NCI-H510A (cell line): ENCODE results near the gene NOTO.
"Not testable (repeated sequence)": the region's sequence is repeated elsewhere in the genome, so short reads cannot be mapped to it uniquely, and the experiment has no call there.

ENCODE experiments used
- DNase-seq: peaks from one replicate; lab custom pipeline; 2025; lab: John Stamatoyannopoulos, UW

NOTO gene, protein sequence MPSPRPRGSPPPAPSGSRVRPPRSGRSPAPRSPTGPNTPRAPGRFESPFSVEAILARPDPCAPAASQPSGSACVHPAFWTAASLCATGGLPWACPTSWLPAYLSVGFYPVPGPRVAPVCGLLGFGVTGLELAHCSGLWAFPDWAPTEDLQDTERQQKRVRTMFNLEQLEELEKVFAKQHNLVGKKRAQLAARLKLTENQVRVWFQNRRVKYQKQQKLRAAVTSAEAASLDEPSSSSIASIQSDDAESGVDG

DNA sequence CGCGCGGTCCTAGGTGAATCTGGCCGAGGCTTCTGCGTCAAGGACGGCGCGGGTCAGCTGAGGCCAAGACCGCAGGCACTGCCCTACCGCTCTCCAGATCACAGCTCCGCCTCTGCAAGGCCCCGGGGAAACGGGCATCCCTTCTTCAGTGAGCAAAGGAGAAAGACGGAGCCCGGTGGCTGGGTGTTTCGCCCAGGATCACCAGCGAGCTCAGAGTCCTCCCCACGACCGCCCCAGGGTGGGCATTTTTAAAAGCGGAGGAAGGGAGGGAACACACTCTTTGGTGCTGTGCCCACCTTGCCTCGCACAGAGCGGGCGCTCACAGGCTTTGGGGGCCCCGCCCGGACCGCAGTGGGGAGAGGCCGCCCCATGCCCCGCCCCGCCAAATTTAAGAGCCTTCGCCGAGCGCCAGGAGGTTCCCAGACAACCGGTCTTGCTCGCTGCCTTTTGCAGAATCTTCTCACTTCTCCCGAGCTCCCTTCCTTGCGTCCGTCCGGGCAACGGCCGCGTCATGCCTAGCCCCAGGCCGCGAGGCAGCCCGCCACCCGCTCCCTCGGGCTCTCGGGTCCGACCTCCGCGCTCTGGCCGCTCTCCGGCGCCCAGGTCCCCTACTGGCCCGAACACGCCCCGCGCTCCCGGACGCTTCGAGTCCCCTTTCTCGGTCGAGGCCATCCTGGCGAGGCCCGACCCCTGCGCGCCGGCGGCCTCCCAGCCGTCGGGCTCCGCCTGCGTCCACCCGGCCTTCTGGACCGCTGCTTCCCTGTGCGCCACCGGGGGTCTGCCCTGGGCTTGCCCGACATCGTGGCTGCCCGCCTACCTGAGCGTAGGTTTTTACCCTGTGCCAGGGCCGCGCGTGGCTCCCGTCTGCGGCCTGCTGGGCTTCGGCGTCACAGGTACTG, at the start of gene NOTO:
Gene NOTO (plus strand): TSS at position 419 of the 899 bp plus-strand sequence. CDS start 93 bp downstream, at position 512.
- DNase-seq: no peak

DNA sequence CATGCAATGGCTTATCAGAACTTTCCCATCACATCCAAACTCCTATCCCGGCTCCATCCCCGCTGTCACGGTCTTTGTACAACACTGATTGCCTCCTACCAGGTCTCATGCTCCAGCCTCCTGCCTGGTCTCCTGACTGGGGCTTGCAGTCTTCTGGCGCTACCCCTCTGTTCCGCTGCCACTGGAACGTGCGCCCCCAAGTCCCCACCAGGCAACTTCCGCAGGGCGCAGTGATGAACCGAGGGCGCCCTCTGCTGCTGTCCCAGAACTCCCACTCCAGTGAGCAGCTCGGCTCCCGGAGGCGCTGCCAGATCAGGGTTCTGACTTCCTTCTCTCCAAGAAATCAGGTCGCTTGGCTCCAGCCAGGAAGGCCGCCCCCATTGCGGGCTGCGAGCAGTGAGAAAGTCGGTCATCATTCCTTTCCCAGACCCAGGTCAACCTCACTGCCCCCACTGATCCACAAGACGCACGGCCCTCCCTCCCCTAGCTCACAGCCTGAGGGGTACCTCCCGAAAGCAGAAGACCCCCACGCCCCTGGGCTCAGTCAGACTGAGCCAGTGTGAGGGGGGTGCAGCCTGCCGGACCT, 45.7 kb upstream of the NOTO start:
- peak; percentile 13 for DNase-seq

DNA sequence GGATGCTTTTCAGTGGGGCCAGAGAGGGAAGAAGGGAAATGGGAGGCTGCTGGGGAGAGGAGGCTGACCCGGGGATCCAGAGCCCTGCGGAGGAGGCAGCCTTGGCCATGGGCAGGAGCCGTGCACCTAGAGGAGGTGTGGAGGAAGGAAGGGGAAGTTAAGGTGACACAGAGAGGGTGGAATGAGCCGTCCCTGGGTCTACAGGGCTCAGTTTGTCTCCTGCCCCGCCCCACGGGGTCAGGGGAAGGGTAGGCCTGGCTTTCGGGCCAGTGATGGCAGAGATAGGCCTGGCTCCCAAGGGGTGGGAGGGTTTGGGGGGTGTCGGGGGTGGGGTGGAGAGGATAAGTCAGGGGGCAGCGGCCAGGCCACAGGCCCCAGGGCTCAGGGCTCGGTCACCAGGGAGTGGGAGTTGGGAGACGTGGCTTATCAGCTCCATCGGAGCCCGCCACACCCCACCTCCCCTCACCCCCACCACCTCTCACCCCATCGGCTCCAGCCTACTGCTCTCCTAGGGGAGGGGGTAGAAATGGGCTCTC, 39.5 kb upstream of the NOTO start:
- DNase-seq: no peak

DNA sequence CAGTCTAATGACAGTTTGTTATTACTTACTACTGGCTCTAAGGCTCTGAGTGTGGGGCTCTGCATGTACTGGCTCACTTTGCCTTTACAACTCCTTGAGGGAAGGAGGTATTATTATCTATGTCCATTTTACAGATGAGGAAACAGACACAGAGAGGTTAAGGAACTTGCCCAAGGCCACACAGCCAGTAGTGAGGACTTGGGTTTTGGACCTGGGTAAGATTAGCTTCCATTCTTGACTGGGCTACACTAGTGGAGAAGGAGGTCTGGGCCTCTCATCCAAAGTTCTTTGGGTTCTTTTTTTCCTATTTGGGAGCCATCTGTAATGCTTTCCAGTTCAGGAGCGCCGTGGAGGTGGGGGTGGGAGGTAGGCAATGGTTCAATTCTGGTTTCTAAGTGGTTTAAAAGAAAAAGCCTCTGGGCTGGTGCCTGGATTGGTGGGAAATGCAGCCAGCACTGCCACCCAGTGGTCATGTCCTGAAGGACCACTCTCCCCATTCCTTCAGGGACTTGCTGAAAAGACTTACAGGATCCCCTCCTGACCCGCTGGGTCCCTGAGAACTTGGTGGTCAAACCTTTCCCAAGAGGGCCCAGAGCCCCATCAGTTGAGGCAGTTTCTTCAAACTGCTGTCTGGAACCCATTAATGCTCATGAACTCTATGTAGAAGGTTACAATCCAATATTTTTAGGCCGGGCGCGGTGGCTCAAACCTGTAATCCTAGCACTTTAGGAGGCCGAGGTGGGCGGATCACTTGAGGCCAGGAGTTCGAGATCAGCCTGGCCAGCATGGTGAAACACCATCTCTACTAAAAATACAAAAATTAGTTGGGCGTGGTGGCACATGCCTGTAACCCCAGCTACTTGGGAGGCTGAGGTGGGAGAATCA, 38.6 kb upstream of the NOTO start:
- no peak for DNase-seq

DNA sequence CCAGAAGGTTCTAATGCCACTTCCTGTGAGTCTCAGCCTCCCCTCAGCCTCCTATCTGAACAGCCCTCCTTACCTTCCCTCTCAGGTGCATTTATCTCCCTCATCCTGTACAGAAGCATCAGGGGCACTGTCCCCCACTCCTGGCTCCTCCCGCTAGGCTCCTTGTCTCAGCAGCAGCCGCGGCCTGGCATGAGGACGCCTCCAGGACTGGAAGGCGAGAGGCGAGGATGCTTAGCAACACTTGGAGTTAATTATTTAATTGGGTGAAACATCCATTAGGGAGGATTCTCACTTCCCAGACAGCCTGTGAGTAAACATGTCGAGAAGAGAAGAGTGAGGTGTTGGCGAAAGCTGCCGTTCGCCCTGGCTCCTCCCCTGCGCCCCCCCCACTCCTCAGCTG, 36.4 kb upstream of the NOTO start:
- not testable (repeated sequence) for DNase-seq

DNA sequence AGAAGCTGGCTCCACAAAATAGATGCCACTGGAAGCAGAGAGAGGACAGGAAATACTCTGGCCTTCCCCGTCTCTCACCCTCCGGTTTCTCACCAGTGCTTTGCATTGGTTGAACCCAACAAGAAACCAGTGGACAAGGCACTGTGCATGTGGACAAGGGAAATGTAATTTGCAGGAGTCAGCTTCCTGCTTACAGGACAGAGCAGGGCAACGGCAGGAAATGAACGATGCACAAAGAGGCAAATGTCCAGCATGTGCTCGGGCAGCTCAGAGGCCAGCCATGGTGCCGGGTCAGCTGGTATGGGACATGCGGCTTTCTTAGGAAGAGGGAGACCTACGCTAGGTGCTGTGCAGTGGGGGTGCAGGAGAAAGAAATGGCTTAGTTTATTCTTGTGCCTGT, 35.6 kb upstream of the NOTO start:
- DNase-seq: not testable (repeated sequence)

DNA sequence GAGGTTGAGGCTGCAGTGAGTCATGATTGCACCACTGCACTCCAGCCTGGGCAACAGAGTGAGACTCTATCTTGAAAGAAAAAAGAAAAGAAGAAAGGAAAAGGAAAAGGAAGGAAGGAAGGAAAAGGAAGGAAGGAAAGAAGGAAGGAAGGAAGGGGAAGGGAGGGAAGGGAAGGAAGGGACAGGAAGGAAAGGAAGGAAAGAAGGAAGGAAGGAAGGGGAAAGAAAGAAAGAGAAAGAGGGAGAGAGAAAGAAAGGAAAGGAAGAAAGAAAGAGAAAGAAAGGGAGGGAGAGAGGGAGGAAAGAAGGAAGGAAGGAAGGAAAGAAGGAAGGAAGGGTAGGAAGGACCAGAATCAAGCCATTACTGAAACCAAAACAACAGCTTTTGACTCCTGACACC, 34.0 kb upstream of the NOTO start:
- not testable (repeated sequence) for DNase-seq

DNA sequence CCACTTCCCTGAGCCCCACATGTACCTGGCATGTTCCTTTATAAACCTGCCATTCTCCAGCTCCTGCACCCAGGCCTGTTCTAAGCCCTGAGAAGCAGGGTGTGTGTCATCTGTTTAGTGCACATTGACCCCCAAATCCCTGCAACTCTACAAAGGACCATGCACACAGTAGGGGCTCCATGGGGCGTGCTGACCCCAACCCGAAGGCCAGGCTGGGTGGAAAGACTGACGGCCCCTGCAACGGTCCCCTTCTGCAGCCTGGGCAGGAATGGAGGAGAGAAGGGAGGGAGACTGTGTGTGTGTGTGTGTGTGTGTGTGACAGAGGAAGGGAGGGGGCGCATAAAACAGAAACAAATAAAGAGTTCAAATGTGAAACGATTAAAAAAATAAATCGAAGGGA, 32.0 kb upstream of the NOTO start:
- not testable (repeated sequence) for DNase-seq

DNA sequence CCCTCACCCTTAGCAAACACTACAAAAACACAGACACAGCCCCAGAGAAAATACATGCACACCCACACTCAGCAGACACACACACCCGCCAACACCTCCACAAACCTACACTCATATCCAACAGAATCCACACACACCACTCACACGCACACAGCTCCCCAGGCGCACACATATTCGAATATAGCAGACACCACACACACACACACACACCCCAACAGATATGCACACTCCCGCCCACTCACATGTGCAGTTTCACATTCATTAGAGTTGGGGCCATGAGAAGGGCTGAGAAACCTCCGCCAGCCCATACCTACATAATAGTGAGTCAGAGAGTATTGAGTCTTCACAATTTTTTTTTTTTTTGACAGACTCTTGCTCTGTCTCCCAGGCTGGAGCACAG, 29.4 kb upstream of the NOTO start:
- no peak for DNase-seq

DNA sequence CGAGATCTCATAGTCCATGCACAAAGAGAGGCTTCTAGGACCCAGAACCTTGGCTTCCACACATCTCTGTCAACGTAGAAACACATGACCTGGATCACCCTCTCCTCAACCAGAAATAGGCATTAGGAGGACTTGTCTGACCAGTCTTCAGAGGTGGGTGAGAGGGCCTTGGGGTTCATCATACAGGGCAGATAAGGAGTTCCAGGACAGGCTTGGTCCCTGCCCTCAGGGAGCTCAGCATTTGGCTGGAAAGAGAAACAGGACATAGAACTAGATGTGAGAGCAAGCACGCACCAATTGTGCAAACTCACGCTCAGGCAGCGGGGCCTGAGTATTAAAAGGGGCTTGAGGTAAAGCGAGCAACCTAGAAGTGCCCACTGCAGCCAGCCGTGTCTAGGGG, 28.6 kb upstream of the NOTO start:
- no peak for DNase-seq

DNA sequence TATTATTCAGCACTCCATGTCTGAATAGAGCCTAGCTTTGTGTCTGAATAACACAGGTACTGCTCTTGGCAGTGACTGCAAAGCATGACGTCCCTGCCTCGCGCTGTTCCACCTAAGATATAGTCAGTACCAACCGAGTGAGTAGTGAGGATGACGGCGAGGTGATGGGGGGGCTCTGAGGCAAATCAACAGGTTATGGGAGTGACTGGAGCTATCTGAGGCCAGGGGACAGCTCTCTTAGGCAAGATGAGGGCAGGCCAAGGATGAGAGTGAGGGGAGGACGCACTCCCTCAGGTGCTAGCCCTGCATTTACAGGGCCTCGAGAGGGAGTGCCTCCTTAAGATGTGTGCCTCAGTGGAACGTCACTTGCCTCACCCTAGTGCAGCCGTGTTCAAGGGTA, 28.1 kb upstream of the NOTO start:
- no peak for DNase-seq

DNA sequence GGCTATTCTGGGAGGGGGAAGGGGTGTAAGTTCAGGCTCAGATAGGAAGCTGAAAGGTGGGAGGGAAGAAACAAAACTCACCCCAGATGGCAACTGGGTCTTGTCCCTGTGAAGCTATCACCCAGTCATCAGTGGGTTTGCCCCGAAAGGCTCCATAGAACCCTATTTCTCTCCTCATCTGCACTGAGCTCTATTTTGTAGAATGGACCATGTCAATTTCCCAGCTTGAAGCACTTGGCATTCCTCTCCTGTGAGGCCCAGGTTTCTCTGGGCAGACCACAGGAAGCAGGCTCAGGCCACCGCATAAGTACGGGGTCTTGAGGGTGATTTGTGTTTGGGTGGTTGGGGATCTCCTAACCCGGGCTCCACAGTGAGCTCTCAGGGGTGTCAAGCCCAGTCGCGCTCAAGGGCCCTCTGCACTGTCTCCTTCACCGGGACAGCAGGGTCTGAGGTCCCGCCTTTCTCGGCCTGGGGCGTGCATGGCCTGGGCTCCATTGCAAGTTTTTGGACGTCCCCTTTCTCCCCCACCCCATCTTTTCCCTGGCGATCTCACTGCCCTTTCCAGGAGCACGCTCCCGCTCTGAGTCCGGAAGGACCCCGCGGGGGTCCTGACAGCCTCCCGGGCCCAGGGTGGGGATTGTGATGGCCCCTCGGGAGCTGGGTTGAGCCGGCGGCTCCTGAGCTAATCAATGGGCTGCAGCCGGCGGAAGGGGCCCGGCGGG, 27.3 kb upstream of the NOTO start:
- no peak for DNase-seq

DNA sequence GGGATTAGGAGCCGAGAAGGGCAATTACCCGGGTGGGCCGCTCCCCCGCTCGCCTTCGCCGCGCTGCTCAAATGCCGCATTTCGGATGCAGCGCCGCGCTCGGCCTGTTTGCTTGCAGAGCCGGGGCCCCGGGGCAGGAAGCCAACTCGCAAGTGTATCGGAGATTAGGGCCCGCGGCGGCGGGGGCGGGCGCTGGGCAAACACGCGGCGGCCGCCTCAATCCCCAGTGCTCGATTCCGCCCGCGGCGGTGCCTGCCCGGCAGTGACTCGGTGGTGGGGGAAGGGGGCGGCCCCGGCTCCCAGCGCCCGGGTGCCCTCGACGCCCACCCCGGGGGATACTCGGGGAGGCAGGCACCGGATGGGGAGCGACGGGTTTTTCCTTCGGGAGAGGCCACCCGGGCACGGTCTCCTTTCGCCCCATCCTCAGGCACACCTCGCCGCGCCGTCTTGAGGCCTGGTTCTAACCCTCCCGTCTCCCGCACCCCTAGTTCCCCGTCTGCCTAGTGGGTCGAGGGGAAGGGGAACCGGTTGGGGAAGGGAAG, 26.6 kb upstream of the NOTO start:
- DNase-seq: peak; percentile 27

DNA sequence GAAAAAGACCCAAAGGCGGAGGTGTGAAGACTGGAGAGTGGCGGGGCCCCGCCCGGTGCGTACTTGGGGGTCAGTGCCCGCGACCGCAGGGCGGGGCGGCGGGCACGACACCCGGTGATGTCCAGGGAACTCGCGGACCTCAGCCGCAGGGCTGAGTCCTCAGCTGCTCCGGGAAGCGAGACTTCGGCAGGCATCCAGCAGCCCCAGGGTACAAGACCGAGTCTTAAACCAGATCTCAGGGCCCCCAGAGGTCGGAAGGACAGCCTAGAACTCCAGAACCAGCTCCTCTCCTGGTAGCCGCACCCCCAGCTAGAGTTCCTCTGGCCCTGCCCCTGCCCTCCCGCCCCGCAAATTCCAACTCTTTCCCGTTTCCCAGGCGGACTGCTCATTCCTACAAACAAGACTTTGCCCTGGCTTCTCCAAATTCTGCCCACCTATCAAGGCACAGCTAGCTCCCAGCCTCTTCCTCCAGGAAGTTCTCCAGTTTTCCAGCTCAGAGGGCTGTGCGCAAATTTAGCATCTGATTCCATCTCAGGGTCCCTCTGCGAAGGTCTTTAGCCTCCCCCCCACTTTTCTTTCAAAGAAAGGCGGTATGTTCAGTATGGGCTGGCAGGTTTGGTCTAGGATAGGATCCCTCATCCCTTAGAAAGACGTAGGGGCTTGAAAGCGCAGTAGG, 26.0 kb upstream of the NOTO start:
- DNase-seq: no peak

DNA sequence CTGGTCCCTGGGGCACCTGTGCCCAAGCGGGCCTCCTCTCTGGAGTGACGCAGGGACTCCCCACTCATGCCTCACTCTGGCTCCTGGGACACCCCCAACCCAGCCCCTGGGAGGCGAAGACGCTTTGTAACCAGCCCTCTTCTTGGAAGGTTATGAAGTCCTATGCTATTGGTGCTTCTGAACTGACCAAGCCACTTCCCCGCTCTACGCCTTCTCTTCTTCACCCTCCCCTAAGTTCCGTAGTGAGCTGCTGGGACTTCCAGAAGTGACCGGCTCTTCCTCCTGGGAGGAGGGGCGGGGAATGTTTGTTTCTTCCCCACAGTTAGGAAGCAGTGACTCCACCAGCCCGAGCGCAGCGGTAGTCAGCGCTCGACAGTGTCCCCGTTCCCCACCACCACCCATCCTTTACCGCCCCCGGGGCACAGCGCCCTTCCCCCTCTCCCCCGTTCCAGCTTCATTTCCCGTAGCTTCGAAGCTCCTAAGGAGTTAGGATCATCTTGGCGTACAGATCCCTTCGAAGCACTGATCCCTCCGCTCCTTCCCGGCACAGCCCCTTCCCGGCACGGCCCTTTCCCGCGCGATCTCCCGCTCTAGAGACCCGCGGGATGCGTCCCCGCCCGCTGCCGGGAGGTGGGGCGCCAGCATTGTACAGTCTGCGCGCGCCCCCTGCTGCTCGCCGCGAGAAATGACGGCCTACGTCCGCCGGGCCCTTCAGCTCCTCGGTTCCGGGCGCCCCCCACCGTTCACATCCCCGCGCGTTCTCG, 25.3 kb upstream of the NOTO start:
- peak; percentile 76 for DNase-seq

DNA sequence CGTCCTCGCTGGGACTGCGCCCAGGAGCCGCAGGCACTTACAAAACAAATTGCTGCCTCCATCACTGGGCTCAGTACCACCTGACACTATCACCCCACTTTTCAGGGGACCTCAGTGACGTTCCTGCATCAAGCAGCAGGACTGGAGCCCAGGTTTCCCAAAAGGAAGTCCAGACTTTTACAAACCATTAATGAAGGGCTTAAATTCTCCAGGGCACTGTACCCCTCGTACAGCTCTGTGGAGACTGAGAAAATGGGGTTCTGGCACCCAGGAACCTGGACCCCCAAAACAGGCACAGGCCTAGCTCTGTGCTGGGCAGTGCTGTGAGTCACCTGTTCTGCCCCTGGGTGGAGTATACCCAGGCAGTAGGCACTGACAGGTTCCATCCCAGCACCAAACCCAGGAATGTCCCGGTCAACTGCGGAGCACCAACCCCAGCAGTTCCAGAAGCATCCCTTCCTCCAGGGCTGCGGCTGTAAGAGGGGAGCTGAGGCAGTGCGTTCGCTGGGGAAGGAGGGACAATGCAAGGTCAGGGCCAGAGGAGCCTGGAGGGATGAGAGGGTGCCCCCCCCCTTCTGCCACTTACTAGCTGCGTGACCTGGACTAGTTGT, 24.6 kb upstream of the NOTO start:
- no peak for DNase-seq

DNA sequence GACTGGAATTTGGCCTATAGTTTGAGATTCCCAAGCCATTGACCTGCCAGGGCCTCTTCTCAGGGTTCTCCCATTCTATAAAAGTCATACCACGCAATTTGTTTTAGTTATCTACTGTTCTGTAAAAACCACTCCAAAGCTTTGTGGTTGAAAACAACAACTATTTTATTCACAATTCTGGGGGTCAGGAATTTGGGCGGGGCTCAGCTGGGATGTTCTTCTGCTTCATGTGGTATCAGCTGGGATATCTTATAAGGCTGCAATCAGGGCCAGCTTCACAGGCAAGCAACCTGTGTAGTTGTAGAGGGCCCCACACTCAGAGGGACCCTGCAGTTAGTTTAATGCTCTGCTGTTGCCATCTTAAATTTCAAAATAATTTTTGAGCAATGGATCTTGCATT, 16.4 kb upstream of the NOTO start:
- DNase-seq: no peak

DNA sequence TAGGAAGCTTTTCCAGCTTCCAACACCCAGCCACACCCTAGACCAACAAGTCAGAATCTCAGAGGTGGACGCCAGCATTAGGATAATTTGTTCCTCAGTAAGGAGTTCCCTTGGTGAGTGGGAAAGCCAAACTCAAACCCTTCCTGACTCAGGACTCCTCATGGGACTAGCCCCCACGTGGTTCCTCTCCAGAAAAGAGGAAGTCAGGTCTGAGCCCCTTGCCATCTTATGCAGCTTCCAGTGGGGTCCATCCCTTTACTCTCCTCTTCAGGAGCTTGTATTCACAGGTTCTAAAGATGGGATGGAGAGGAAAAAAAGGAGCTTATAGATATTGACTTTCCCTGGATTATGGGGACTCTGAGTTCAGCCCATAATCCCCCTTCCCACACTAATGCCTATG, 14.8 kb upstream of the NOTO start:
- DNase-seq: no peak

DNA sequence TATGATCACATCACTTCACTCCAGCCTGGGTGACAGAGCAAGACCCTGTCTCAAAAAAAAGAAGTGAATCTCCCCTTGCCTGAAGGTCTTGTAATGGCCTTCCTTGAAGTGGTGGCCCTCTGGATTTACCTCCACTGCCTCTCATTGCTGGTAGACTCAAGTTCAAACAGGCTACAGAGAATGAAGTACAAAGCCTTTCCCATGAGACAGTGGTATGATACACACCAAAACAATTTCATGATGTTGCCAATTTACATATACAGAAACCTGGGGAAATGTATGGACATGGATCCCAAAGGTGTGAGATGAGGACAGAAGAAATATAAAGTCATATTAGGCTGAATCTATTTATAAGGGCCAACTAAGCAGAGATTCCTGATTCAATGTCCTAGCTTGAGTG, 4.8 kb upstream of the NOTO start:
- no peak for DNase-seq
